ENCODE measurements around the gene LTBP2. TPM values are rescaled to one million over a fixed set of nuclear protein-coding genes. Genes with fewer than 3 reads are reported as not detected.

Gene LTBP2
- total and polyA plus RNA-seq, 2 of the 13 experiments (the other 11 are each of a cell fraction or from before 2014, with no cell fraction given) = 0.20 to 0.41 TPM

- TF ChIP-seq, protein P1, sequence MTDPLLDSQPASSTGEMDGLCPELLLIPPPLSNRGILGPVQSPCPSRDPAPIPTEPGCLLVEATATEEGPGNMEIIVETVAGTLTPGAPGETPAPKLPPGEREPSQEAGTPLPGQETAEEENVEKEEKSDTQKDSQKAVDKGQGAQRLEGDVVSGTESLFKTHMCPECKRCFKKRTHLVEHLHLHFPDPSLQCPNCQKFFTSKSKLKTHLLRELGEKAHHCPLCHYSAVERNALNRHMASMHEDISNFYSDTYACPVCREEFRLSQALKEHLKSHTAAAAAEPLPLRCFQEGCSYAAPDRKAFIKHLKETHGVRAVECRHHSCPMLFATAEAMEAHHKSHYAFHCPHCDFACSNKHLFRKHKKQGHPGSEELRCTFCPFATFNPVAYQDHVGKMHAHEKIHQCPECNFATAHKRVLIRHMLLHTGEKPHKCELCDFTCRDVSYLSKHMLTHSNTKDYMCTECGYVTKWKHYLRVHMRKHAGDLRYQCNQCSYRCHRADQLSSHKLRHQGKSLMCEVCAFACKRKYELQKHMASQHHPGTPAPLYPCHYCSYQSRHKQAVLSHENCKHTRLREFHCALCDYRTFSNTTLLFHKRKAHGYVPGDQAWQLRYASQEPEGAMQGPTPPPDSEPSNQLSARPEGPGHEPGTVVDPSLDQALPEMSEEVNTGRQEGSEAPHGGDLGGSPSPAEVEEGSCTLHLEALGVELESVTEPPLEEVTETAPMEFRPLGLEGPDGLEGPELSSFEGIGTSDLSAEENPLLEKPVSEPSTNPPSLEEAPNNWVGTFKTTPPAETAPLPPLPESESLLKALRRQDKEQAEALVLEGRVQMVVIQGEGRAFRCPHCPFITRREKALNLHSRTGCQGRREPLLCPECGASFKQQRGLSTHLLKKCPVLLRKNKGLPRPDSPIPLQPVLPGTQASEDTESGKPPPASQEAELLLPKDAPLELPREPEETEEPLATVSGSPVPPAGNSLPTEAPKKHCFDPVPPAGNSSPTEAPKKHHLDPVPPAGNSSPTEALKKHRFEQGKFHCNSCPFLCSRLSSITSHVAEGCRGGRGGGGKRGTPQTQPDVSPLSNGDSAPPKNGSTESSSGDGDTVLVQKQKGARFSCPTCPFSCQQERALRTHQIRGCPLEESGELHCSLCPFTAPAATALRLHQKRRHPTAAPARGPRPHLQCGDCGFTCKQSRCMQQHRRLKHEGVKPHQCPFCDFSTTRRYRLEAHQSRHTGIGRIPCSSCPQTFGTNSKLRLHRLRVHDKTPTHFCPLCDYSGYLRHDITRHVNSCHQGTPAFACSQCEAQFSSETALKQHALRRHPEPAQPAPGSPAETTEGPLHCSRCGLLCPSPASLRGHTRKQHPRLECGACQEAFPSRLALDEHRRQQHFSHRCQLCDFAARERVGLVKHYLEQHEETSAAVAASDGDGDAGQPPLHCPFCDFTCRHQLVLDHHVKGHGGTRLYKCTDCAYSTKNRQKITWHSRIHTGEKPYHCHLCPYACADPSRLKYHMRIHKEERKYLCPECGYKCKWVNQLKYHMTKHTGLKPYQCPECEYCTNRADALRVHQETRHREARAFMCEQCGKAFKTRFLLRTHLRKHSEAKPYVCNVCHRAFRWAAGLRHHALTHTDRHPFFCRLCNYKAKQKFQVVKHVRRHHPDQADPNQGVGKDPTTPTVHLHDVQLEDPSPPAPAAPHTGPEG (CRISPR knock-in tag; IDR thresholded peaks at IDR 0.05) = no peak
- peak; percentile 53 for TF ChIP-seq SAP130 (CRISPR knock-in tag; IDR thresholded peaks at IDR 0.05; ENCODE audit: low read depth)
- TF ChIP-seq KDM6A (CRISPR knock-in tag; IDR thresholded peaks at IDR 0.05; ENCODE audit: low read depth) = 0 out of 2 replicates have a peak, but pooled peaks have one; percentile 37
- peak; percentile 43; the same call in 1 of the 2 replicates for TF ChIP-seq ZBTB7B (CRISPR knock-in tag; IDR thresholded peaks at IDR 0.05)
- 0 out of 2 replicates have a peak, but pooled peaks have one; percentile 40 for TF ChIP-seq FOSL1 (CRISPR knock-in tag; IDR thresholded peaks at IDR 0.05; ENCODE audit: borderline replicate concordance)
- 0 out of 2 replicates have a peak, but pooled peaks have one; percentile 13 for TF ChIP-seq SALL1 (CRISPR knock-in tag; IDR thresholded peaks at IDR 0.05)
- no peak for TF ChIP-seq EHMT2 (IDR thresholded peaks at IDR 0.05; ENCODE audit: borderline replicate concordance, low read depth, low read length)
- TF ChIP-seq JUND (CRISPR knock-in tag; IDR thresholded peaks at IDR 0.05) = peak; percentile 20; the same call in 1 of the 2 replicates
- TF ChIP-seq, protein P2, sequence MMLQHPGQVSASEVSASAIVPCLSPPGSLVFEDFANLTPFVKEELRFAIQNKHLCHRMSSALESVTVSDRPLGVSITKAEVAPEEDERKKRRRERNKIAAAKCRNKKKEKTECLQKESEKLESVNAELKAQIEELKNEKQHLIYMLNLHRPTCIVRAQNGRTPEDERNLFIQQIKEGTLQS (CRISPR knock-in tag; IDR thresholded peaks at IDR 0.05) = peak; percentile 73
- 0 out of 2 replicates have a peak, but pooled peaks have one; percentile 17 for TF ChIP-seq KAT8 (CRISPR knock-in tag; IDR thresholded peaks at IDR 0.05)
- TF ChIP-seq MAX (IDR thresholded peaks at IDR 0.05) = no peak
- TF ChIP-seq HDAC1 (CRISPR knock-in tag; IDR thresholded peaks at IDR 0.05) = 0 out of 2 replicates have a peak, but pooled peaks have one; percentile 38
- TF ChIP-seq FOXP1 (IDR thresholded peaks at IDR 0.05) = no peak
- TF ChIP-seq FOXP1 (CRISPR knock-in tag; IDR thresholded peaks at IDR 0.05) = no peak
- TF ChIP-seq FOSL2 (CRISPR knock-in tag; IDR thresholded peaks at IDR 0.05) = peak; percentile 96
- TF ChIP-seq ZNF292 (CRISPR knock-in tag; IDR thresholded peaks at IDR 0.05; ENCODE audit: borderline replicate concordance, low read depth) = peak; percentile 34; the same call in 1 of the 2 replicates
- TF ChIP-seq FOXA1 (IDR thresholded peaks at IDR 0.05) = no peak
- TF ChIP-seq FOXA1 (CRISPR knock-in tag; IDR thresholded peaks at IDR 0.05) = peak; percentile 13; the same call in 1 of the 2 replicates
- TF ChIP-seq, protein P3, sequence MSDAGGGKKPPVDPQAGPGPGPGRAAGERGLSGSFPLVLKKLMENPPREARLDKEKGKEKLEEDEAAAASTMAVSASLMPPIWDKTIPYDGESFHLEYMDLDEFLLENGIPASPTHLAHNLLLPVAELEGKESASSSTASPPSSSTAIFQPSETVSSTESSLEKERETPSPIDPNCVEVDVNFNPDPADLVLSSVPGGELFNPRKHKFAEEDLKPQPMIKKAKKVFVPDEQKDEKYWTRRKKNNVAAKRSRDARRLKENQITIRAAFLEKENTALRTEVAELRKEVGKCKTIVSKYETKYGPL (CRISPR knock-in tag; IDR thresholded peaks at IDR 0.05) = no peak
- peak; percentile 6; the same call in 1 of the 2 replicates for TF ChIP-seq ZMYM3 (CRISPR knock-in tag; IDR thresholded peaks at IDR 0.05)
- TF ChIP-seq ZSCAN25 (CRISPR knock-in tag; IDR thresholded peaks at IDR 0.05) = peak; percentile 63; the same call in 1 of the 2 replicates
- TF ChIP-seq NR2F6 (IDR thresholded peaks at IDR 0.05) = no peak
- TF ChIP-seq NR2F6 (CRISPR knock-in tag; IDR thresholded peaks at IDR 0.05) = 0 out of 2 replicates have a peak, but pooled peaks have one; percentile 31
- TF ChIP-seq, protein P4, sequence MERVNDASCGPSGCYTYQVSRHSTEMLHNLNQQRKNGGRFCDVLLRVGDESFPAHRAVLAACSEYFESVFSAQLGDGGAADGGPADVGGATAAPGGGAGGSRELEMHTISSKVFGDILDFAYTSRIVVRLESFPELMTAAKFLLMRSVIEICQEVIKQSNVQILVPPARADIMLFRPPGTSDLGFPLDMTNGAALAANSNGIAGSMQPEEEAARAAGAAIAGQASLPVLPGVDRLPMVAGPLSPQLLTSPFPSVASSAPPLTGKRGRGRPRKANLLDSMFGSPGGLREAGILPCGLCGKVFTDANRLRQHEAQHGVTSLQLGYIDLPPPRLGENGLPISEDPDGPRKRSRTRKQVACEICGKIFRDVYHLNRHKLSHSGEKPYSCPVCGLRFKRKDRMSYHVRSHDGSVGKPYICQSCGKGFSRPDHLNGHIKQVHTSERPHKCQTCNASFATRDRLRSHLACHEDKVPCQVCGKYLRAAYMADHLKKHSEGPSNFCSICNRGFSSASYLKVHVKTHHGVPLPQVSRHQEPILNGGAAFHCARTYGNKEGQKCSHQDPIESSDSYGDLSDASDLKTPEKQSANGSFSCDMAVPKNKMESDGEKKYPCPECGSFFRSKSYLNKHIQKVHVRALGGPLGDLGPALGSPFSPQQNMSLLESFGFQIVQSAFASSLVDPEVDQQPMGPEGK (CRISPR knock-in tag; IDR thresholded peaks at IDR 0.05) = 0 out of 2 replicates have a peak, but pooled peaks have one; percentile 30
- peak; percentile 17 for TF ChIP-seq SKI (IDR thresholded peaks at IDR 0.05; ENCODE audit: partially characterized antibody)
Measured at GRCh38 chr14:74619672-74620131, 7.7 kb upstream of the LTBP2 start (continued).

All from HepG2 (cell line).